Stimulated activated CD8-positive, alpha-beta memory T cell treated with anti-CD3 and anti-CD28 coated beads, Interleukin-7, amount 100 ng/mL, for 48 hours (primary cell): ENCODE results near the gene MRM2.

Source experiments
- DNase-seq, 2 donors: peaks; one replicate each; pipeline ENCODE4 v3.0.0-alpha.2; 2020; ENCODE audit warnings: low read depth in 1 of 2; ENCODE audit errors: extremely low read depth in 1 of 2

The MRM2 gene

DNA sequence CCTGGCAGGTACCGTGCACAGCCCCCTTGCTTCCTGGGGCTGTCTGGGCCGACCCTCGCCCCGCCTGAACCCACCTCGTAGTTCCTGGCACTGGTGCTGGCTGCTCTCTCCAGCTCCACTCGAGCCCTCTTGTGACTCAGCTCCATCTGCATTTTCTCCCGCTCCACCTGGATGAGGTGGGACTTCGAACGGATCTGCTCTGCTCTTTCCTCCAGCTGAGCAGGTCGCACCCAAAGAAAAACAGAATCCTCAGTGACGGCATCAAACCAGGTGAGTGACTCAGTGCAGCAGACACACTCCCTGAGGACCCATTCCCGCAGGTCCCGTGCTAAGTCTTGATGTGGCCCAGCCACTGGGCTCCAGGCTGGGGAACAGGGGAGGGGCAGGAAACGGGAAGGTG is 16.7 kb downstream of the MRM2 start:
- no peak for DNase-seq

DNA sequence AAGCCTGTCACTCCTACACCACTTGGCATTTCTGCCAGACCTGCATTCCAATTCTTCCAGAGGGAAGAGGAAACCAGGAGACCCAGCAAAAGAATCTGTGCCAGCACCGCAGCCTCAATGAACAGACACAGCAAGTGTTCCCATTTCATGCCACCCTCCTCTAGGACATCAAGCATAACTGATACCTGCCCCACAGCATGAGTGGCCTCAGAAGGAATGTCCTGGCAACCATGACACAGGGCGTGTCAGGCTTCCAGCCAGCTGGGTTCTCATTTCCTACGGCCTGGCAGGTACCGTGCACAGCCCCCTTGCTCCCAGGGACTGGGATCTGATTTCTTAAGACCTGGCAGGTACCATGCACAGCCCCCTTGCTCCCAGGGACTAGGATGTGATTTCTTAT is 17.1 kb downstream of the MRM2 start:
- no peak for DNase-seq

DNA sequence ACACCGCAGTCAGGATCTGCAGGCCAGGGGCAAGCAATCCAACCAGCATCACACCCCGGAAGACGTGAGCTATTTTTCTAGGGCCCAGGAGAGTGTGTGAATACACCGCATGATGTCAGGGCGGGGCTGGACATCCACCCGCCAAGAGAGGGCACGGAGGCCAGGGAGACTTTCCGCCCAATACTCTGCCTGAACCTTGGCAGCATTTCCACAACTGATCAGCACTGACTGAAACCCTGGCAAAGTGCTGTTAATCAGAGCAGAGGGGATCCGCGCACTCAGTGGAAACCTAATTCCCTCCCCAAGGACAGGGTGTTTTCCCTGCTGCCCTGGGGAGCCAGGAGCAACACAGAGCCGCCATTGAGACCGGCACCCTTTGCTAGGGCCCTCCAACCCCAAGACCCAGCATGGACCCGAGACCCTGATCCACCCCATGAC is 17.5 kb downstream of the MRM2 start:
- DNase-seq = no peak

DNA sequence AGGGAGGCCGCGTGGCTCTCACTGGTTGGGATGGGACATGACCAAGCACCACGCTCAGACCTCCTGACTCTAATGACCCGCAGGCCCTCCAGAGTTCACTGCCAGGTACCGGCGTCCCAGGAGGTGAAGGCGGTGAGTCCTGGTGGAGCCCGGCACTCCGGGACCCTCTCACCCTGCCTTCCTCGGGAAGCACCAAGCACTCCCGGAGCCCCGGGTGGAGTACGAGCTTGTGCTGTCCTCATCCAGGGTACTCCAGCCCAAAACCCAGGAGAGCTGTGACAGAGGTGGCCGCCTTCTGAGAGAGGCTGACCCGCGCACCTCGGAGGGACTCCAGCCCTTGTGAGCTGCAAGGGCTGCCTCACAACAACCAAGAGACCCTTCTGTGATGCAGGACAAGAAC is 18.7 kb downstream of the MRM2 start:
- DNase-seq = no peak

DNA sequence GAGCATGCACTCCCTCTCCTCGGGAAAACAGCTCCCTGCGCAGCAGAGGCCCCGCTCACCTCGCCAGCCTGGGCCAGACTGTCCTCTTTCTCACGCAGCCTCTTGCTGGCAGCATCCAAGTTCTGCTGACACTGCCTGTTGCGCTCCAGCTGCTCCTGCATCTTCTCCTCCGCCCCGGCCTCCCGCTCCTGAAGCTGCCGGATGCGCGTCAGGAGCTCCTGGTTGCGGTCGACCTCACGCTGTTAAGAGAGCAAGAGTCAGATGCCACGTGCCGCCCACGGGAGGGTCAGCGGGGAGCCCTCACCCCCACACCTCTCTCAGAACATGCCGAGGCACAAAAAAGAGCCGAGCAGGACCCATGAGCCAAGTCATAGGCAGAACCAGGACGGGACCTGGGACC is 19.5 kb downstream of the MRM2 start:
- DNase-seq = no peak

DNA sequence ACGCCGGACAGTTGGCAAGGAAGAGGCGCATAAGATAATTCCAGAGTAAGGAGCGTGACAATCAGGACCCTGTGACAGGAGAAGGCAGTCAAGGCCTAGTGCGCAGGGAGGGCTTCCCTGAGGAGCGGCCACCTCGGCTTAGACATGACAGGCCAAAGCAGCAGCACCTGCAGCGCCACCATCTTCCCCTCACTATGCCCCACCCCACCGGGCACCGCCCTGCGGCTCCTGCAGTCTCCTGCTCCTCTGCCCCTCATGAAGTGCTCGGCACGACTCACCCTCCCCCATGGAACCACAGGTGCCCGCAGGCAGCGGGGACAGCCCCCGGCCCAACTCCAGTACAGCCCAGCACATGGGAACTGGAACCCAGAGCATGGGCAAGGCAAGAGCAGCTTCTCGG is 21.1 kb downstream of the MRM2 start:
- no peak for DNase-seq

DNA sequence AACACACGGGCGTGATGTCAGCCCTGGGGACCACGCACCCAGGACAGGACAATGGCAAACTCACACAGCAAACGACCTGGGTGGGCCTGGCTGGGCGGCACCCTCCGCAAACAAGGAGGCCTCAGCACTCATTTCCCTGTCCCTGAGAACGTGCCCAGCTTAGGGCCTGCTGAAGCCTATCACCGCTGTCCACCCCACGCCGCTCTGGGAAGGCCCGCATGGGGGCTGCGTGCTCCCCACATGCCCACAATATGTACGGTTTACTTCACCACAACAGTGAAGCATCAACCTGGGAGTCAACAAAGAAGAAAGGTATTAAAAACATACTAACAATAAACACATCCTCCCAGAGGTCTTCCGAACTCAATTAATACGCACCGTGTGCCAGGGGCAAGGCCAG is 21.5 kb downstream of the MRM2 start:
- DNase-seq = no peak

DNA sequence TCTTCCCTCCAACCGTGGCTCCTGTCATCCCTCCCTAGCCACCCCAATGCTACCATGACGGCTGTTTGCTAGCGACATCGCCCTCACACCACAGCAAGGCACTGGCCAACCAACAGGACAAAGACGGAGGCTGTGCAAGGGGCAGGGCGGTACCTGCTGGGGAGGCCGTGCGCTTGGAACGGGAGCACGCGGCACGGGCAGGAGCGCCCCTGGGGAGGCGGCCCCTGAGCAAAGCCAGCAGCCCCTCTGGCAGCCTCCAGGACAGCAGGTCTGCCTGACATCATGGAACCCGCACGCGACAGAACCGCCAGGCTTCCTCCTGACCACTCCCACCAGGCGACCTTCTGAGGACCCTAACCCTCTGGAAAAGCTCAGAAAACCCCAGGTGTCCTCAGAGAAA is 22.0 kb downstream of the MRM2 start:
- DNase-seq = no peak

DNA sequence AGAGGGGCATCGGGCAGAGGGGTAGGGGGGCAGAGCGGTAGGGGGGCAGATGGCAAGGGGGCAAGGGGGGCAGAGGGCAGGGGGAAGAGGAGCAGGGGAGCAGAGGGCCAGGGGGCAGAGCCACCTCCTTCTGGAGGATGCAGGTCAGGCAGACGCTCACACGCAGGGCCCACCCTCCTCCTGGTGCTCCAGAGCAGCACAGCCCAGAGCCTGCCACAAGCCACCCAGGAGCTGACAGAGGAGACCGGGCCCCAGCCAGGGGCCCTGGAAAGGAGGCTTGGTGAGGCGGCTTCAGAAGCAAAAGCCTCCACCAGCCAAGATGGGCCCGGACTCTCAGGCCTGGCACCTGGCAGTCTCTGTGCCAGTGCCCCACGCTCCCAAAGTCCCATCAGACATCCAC is 22.4 kb downstream of the MRM2 start:
- DNase-seq = no peak

DNA sequence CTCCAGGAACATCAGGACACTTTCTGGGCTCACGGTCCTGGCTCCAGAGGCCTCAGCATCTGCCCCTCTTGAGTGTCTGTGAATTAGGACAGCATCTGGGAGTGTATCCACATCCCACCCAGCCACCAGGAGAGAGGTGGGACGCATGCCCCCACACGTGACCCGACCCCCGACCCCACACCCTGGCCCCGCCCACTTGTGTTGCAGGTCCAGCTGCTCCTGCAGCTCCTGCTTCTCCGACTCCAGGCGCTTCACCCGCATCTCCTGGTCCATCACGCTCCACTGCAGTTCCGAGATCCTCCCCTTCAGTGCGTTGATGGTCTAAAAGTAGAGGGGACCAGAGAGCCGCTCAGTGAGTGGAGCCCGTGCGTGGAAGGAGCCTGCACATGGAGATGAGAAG is 22.9 kb downstream of the MRM2 start:
- no peak for DNase-seq

DNA sequence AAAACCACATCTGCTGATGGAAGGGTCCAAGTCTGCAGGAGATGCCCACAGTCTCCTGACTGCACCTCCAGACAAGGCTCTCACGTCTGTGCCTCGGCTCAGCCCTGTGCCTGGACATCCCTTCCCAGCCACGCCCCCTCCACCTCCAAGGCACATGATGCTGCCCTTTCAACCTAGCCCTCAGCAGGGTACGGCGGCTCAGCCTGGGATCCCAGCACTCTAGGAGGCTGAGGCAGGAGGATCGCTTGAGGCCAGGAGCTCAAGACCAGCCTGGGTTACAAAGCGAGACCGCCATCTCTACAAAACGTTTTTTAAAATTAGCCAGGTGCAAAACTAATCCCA is 23.6 kb downstream of the MRM2 start:
- DNase-seq = no peak

DNA sequence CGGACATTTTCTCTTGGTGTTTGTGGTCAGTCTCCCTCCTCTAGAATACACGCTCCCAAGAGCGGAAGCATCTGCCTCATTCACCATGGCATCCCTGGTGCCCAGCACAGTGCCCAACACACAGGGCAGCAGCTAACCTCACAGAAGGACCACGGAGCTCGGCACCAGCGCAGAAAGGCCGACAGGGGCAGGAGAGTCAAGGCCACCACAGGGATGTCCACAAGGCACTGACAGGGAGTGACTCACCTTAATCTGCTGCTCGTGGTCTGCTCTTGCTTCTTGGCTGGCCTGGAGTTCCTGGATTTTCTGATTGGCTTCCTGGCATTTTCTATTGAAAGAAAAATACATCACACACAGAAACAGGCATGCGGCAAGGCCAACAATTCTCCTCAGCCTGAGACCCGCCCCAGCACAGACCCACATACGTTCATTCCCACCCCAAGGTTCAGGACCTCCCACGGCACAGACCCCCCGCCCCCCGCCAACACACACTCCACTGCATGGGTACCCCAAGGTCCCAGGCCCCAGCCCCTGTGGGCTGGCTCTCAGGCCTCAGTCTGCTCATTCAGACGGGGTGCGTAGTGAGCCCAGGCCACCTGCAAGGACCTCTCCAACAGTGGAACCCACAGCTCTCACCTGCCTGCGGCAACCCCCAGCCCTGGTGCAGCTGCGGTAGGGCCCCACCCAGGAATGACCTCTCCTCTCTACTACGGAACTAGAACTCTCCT is 24.1 kb downstream of the MRM2 start:
- no peak for DNase-seq

DNA sequence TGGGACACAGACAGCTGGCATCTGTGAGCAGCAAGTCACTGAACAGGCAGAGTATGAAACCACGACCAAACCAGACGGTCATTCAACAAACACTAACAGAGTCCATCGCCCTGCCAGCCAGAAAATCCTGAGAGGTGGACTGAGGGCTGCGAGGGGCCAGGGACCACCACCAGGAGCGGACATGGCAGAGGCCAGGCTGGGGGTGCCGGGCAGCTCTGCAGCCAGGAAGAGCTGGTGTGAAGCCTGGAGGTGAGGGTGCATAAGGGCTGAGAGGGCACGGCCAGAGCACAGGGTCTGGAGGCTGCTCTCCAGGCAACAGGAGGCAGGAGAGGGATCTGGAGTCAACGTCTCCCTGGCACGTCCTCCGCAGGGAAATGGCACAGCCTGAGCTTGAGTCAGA is 24.8 kb downstream of the MRM2 start:
- DNase-seq = no peak

DNA sequence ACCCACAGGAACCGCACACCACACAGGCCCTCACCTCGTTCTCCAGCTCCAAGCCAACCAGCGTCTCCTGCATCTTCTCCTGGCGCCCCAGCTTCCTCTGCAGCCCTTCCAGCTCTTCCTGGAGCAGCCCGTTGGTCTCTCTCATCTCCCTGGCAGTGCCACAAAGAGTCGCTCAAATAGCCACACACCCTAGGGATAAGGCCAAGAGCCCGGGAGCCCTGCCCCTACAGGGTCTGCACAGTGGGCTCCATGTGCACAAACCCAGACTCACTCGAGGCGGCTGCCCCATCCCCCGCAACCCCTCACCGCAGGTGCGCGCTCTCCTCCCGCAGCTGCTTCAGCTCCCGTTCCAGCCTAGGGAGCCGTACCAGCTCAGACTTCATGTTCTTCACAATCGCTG is 26.2 kb downstream of the MRM2 start:
- DNase-seq = no peak

DNA sequence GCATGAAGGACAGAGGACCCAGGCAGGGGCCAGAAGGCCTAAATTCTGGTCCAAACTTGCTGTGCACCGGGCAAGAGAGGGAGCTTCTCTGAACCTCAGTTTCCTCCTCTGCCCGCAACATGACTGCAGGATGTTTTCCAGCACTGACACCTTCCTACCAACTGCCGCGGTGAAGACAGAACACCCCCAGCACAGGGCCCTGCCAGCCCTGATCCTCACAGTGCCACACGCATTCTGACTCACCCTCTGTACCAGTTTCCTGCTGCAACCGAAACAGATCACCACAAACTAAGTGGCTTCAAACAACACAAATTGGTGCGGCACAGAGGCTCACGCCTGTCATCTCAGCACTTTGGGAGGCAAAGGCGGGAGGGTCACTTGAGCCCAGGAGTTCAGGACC is 27.4 kb downstream of the MRM2 start:
- DNase-seq = no peak

DNA sequence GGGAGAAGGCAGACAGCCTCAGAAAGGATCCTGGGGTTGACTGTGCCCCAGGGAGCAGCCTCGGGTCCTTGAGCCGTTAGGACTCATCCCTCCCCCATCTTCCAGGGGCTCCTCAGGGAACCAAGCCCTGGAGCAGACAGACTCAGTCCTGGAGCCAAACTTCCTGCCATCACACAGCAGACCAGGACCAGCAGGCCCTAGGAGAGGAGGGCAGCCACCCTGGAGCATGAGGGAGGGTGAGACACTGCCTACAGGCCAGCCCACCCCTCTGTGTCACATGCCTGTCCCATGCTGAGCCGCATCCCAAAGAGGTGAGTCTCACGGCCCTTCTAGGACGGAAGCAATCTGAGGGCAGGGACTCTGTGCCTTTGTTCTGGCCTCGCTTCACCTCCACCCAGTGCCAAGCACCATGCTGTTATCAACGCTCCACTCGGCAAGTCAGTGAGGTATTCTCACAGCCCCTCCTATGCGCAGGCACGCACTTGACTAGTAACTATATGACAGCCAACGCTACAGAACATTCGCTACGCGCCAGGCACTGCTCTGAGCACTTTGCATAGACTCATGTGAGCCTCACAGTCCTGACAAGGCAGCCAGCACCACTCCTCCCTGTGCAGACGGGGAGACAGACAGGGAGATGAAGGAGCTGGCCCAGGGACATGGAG is 28.3 kb downstream of the MRM2 start:
- no peak for DNase-seq

DNA sequence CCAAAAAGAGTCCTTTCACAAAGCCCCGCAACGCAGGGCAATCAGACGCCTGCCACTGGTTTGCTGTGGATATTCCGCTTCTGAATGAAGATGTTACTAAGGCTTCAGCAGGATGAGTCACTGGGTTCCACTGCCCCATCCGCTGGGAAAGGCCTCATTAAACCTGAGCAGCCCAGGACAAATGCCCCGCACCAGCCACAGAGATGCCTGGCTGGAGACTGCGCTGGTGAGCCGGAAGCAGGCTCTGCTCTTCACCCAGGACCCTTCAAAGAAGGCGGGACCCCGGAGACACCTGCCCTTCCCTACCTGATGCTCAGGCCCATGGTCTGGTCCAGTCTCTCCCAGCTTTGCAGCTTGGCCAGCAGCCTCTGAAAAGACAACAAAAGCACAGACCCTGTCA is 29.1 kb downstream of the MRM2 start:
- DNase-seq = no peak

DNA sequence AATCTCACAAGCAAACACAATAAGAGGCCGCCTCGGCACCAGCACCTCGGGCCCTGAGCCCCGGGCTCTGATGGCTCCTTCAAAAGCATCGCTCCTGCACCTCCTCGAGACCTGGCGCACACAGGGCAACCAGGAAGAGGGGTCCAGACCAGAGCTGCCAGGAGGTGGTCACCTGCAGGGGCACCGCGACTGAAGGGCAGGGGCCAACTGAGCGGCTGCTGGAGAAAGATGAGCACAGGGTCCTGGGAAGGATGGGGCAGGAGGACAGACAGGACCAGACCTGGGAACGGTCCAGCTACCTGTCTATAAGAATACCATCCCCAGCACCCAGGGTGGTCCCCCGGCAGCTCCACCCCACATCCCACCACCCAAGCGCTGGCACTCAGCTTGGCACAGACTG is 30.1 kb downstream of the MRM2 start:
- no peak for DNase-seq

DNA sequence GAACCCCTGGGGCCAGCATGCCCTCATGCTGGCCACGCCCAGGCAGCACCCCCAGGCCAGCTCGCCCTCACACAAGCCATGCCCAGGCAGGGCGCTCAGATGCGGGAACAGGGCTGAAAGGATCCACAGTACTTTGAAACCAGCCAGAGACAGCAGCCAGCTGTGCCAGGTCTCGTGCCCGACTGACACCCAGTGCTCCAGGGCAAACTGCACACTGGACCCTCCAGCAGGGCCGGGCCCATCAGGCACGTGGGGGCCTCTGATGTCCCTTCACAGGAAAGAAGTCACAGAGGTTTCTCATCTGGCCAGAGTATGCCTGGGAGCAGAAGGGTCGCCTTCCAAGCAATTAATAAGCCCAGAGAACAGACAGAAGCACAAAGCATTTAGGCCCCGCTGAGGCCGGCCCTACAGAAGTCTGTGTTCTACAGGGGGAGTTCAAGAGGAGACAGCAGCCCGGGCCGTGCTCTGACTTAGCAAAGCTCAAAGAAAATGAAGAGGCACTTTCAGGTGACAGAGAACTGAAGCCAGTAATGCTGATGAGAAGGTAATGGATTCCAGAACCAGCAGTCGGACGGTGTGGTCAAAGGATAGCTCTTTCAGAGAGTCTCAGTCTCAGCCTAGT is 30.6 kb downstream of the MRM2 start:
- no peak for DNase-seq

DNA sequence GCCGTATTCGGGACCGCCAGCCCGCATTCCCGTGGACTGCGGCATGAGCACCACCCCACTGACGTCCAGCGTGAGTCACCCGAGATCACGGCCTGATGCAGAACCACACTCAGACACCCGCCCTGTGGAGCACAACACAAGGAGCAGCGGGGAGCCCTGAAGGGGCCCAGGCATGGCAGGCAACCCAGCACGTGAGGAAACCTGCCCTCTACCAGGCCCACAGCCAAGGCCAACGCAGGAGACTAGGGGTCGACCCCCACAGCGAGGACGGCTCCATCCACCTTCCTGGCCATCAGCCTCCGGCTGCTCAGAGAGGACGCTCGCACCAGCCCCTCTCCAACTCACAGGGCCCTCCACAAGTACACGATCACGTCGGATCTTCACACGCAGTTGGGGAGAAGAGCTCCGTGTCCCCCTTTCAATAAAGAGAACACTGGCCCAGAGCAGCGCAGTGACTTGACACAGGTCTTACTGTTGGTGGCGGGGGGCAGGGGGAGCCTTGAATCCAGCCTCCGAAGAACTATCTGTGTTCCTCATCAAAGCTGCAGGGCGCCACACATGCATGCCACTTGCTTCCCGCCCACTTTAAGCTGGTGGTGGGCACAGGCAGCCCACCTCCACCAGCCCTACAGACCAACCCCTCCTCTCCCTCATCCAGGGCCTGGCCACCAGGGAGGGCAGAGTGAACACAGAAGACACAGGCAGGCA is 31.3 kb downstream of the MRM2 start:
- DNase-seq = no peak

DNA sequence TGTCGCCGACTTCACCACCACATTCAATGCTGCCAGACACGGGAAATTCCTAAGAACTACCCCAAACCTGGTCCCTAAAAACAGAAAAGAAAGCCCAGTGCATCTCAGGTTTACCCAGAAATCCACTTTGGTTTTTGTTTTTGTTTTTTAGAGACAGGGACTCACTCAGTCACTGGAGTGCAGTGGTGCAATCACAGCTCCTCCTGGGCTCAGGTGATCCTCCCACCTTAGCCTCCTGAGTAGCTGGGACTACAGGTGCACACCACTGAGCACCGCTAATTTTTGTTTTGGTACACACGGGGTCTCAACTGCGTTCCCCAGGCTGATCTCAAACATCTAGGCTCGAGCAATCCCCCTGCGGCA is 32.1 kb downstream of the MRM2 start:
- DNase-seq = no peak
